Liver (tissue), 9 donors: ENCODE measurements around the gene SPACDR. TPM values are rescaled to one million over a fixed set of nuclear protein-coding genes. Genes with fewer than 3 reads are reported as not detected.
"Not testable (repeated sequence)": the region's sequence is repeated elsewhere in the genome, so short reads cannot be mapped to it uniquely, and the experiment has no call there.

Experiments
- DNase-seq: peaks from one replicate; pipeline ENCODE4 v3.0.0-alpha.2; 2017; ENCODE audit warnings: low spot score
- H3K27ac ChIP-seq, 2 donors: one replicate each; pipeline ENCODE4 v1.7.0; 2013; ENCODE audit warnings: inconsistent platforms in 2 of 2, low read length in 2 of 2, control low read depth in 1 of 2, low read depth in 1 of 2, mild to moderate bottlenecking in 1 of 2
- H3K27me3 ChIP-seq, 4 donors: one replicate each; pipeline versions ENCODE4 v1.6.1 to v1.7.0; 2013; ENCODE audit warnings: low read length in 3 of 4, inconsistent platforms in 1 of 4, mild to moderate bottlenecking in 1 of 4, moderate library complexity in 1 of 4; ENCODE audit not compliant: control insufficient read depth in 4 of 4, insufficient read depth in 4 of 4
- H3K36me3 ChIP-seq, 4 donors: one replicate each; pipeline versions ENCODE4 v1.6.1 to v1.7.0; 2013; ENCODE audit warnings: low read length in 3 of 4, mild to moderate bottlenecking in 3 of 4, low read depth in 1 of 4, moderate library complexity in 1 of 4; ENCODE audit not compliant: control insufficient read depth in 4 of 4, insufficient read depth in 3 of 4
- H3K4me1 ChIP-seq, 4 donors: one replicate each; pipeline versions ENCODE4 v1.6.1 to v1.7.0; 2013; ENCODE audit warnings: low read length in 3 of 4, mild to moderate bottlenecking in 3 of 4, moderate library complexity in 1 of 4; ENCODE audit not compliant: control insufficient read depth in 4 of 4, insufficient read depth in 4 of 4
- H3K4me3 ChIP-seq, 3 donors: one replicate each; pipeline versions ENCODE4 v1.6.1 to v1.7.0; 2013; ENCODE audit warnings: low read length in 3 of 3, control low read depth in 1 of 3, low read depth in 1 of 3, mild to moderate bottlenecking in 1 of 3
- H3K9ac ChIP-seq, 2 donors: one replicate each; pipeline ENCODE4 v1.7.0; 2013; ENCODE audit warnings: low read length in 2 of 2, mild to moderate bottlenecking in 2 of 2, moderate library complexity in 2 of 2, control low read depth in 1 of 2, low read depth in 1 of 2
- H3K9me3 ChIP-seq, 4 donors: one replicate each; pipeline versions ENCODE4 v1.6.1 to v1.7.0; 2013; ENCODE audit warnings: low read length in 3 of 4; ENCODE audit not compliant: control insufficient read depth in 4 of 4
- ATF3 ChIP-seq: IDR thresholded peaks from 2 replicates; pipeline ENCODE4 v1.6.1; 2016; ENCODE audit warnings: antibody characterized with exemption
- CTCF ChIP-seq: fragments of 150-350 bp; IDR thresholded peaks from 2 replicates; pipeline ENCODE4 v1.5.1; 2017; ENCODE audit warnings: improper control_type of control experiment, low read depth, low read length; ENCODE audit not compliant: missing input control
- EGR1 ChIP-seq, 2 donors: IDR thresholded peaks; 2 replicates each; pipeline ENCODE4 v1.6.1; 2016 to 2018; ENCODE audit warnings: antibody characterized with exemption in 2 of 2, low read depth in 2 of 2
- FOXA1 ChIP-seq: IDR thresholded peaks from 2 replicates; pipeline ENCODE4 v1.6.1; 2016; ENCODE audit warnings: antibody characterized with exemption
- FOXA2 ChIP-seq: IDR thresholded peaks from 2 replicates; pipeline ENCODE4 v1.6.1; 2016; ENCODE audit warnings: antibody characterized with exemption
- GABPA ChIP-seq, 2 donors: IDR thresholded peaks in 1 of 2; conservative IDR thresholded peaks in 1 of 2; 2 replicates each; pipeline ENCODE4 v1.6.1; 2016; ENCODE audit warnings: antibody characterized with exemption in 2 of 2, mild to moderate bottlenecking in 1 of 2, moderate library complexity in 1 of 2
- HNF4A ChIP-seq, 2 donors: conservative IDR thresholded peaks; 2 replicates each; pipeline ENCODE4 v1.6.1; 2016; ENCODE audit warnings: antibody characterized with exemption in 2 of 2, mild to moderate bottlenecking in 2 of 2
- HNF4G ChIP-seq: IDR thresholded peaks from 2 replicates; pipeline ENCODE4 v1.6.1; 2016; ENCODE audit warnings: antibody characterized with exemption
- JUND ChIP-seq, 2 donors: IDR thresholded peaks; 2 replicates each; pipeline ENCODE4 v1.6.1; 2016; ENCODE audit warnings: antibody characterized with exemption in 2 of 2
- MAX ChIP-seq: IDR thresholded peaks from 2 replicates; pipeline ENCODE4 v1.6.1; 2016; ENCODE audit warnings: antibody characterized with exemption
- NR2F2 ChIP-seq: IDR thresholded peaks from 2 replicates; pipeline ENCODE4 v1.6.1; 2016; ENCODE audit warnings: antibody characterized with exemption
- RAD21 ChIP-seq, 2 donors: IDR thresholded peaks; 2 replicates each; pipeline ENCODE4 v1.6.1; 2016; ENCODE audit warnings: antibody characterized with exemption in 2 of 2, mild to moderate bottlenecking in 2 of 2
- REST ChIP-seq: IDR thresholded peaks from 2 replicates; pipeline ENCODE4 v1.6.1; 2016; ENCODE audit warnings: antibody characterized with exemption, mild to moderate bottlenecking
- RXRA ChIP-seq, 2 donors: IDR thresholded peaks; 2 replicates each; pipeline ENCODE4 v1.6.1; 2017 to 2018; ENCODE audit warnings: antibody characterized with exemption in 2 of 2, mild to moderate bottlenecking in 1 of 2
- SP1 ChIP-seq: IDR thresholded peaks from 2 replicates; pipeline ENCODE4 v1.6.1; 2018; ENCODE audit warnings: antibody characterized with exemption, mild to moderate bottlenecking
- TAF1 ChIP-seq: conservative IDR thresholded peaks from 2 replicates; pipeline ENCODE4 v1.6.1; 2016; ENCODE audit warnings: antibody characterized with exemption, mild to moderate bottlenecking
- YY1 ChIP-seq: IDR thresholded peaks from 2 replicates; pipeline ENCODE4 v1.6.1; 2016; ENCODE audit warnings: antibody characterized with exemption, mild to moderate bottlenecking
- ZBTB33 ChIP-seq: IDR thresholded peaks from 2 replicates; pipeline ENCODE4 v1.6.1; 2016; ENCODE audit warnings: antibody characterized with exemption
- WGBS: extraction: QIAGEN DNeasy Blood & Tissue Kit; methylation state at CpG from one replicate; pipeline ENCODE4 v1.1.7; 2013; 5-methylcytosine and 5-hydroxymethylcytosine counted together
- polyA plus RNA-seq, 2 donors: library from polyadenylated mRNA; stranded (reverse) in 1 of 2; unstranded in 1 of 2; fragments of 200-250 nt in 1 of 2; fragments of >200 nt in 1 of 2; fragmentation: Nextera tagmentation in 1 of 2; extraction: Ambion mirVana in 1 of 2; gene quantifications; one replicate each; pipeline versions ENCODE4 v1.2.1 to v1.2.3, GENCODE V29; 2013 to 2015
- total RNA-seq, 2 donors: library from RNA; depleted of rRNA; stranded (reverse); fragments of >200 nt; gene quantifications; one replicate each; pipeline ENCODE4 v1.2.3, GENCODE V29; 2014
- donor health status: healthy.
- donor health status: healthy.
- donor health status: healthy.
- donor health status: healthy.
- donor health status: healthy.

The SPACDR gene
- total and polyA plus RNA-seq, 4 donors, result 0.06 to 0.33 (median 0.17) TPM; not detected in 1

GRCh38 chr7:100452513-100452912 is 11.5 kb downstream of the SPACDR start:
- H3K27ac ChIP-seq, result no peak overlapping the region
- H3K27me3 ChIP-seq, result no peaks in the 10 kb centered on the region
- no peak overlapping the region for H3K9ac ChIP-seq
- H3K4me3 ChIP-seq, result no peak overlapping the region
- DNase-seq, result no peak
- TF ChIP-seq HNF4G (no peak), FOXA2 (no peak), RAD21 (IDR thresholded peaks at IDR 0.05) (no peak), JUND (IDR thresholded peaks at IDR 0.05) (no peak), MAX (no peak), TAF1 (no peak), NR2F2 (no peak), GABPA (IDR thresholded peaks at IDR 0.05 in 1 of 2, conservative IDR thresholded peaks at IDR 0.05 in 1 of 2) (no peak), HNF4A (conservative IDR thresholded peaks at IDR 0.05) (no peak)
- WGBS, result 96% methylated on average over 3 of the region's 3 CpGs
- no peaks in the 10 kb centered on the region for H3K36me3 ChIP-seq
- H3K4me1 ChIP-seq, result peaks cover 3 to 11% (median 6%) of the 10 kb centered on the region in 4 donors
- H3K9me3 ChIP-seq, result no peaks in the 10 kb centered on the region

GRCh38 chr7:100449190-100449795 is 14.8 kb downstream of the SPACDR start:
- Histone ChIP-seq H3K4me1 (peaks cover 8 to 19% (median 12%) of the 10 kb centered on the region in 4 donors), H3K4me3 (no peak overlapping the region), H3K9ac (no peak overlapping the region), H3K27me3 (no peaks in the 10 kb centered on the region), H3K36me3 (no peaks in the 10 kb centered on the region), H3K27ac (peak overlapping the region; percentile 93 to 99), H3K9me3 (no peaks in the 10 kb centered on the region)
- peak in 1 of 2 donors; percentile 10 for TF ChIP-seq JUND (IDR thresholded peaks at IDR 0.05)
- TF ChIP-seq FOXA1, result no peak
- TF ChIP-seq RAD21 (IDR thresholded peaks at IDR 0.05), result peak in 1 of 2 donors; percentile 14
- TF ChIP-seq ATF3, result peak; percentile 58
- TF ChIP-seq RXRA (IDR thresholded peaks at IDR 0.05), result peak in 1 of 2 donors; percentile 35
- TF ChIP-seq YY1, result no peak
- TF ChIP-seq ZBTB33, result no peak
- TF ChIP-seq TAF1, result no peak
- TF ChIP-seq HNF4A (conservative IDR thresholded peaks at IDR 0.05), result peak; percentile 56 to 60
- TF ChIP-seq SP1, result peak; percentile 30
- TF ChIP-seq EGR1 (IDR thresholded peaks at IDR 0.05; ENCODE audit: low read depth in 2 of 2), result no peak
- no peak for TF ChIP-seq NR2F2
- no peak for TF ChIP-seq HNF4G
- peak; percentile 52 for TF ChIP-seq REST
- TF ChIP-seq GABPA (IDR thresholded peaks at IDR 0.05 in 1 of 2, conservative IDR thresholded peaks at IDR 0.05 in 1 of 2), result no peak
- no peak for TF ChIP-seq CTCF
- no peak for TF ChIP-seq MAX
- TF ChIP-seq FOXA2, result no peak
- 45% methylated on average over 13 of the region's 13 CpGs for WGBS
- DNase-seq, result no peak

- WGBS, result 98% methylated on average over 8 of the region's 8 CpGs
- peaks cover 8 to 21% (median 17%) of the 10 kb centered on the region in 4 donors for H3K4me1 ChIP-seq
- H3K4me3 ChIP-seq, H3K36me3 ChIP-seq, H3K27ac ChIP-seq, DNase-seq, H3K9me3 ChIP-seq, H3K9ac ChIP-seq, H3K27me3 ChIP-seq: not testable (repeated sequence)
These were observed 16.7 kb downstream of the SPACDR start for GRCh38 chr7:100447363-100447762.
